ENCODE data around the gene CXCL1. TPM values are rescaled to one million over a fixed set of nuclear protein-coding genes. Genes with fewer than 3 reads are reported as not detected.

CXCL1 gene
- total and polyA plus RNA-seq, 2 donors (not counting 3 experiments of a cell fraction or from before 2014, with no cell fraction given) = 20.0 to 26.7 TPM

DNA sequence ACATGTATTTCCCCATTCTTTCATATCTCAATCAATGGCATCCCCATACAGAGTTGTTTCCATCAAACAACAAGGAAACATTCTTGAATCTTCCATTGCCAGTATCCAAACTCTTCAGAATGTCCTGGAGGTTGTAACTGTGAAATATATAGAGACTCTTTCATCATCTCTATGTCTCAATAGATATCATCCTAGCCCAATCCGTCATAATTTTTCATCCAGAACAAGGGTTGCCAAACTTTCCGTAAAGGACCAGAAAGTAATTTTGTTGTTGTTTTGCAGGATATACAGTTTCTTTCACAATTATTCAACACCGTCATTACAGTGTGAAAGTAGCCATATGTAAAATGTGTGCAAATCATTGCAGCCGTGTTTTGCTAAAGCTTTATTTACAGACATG is 47.9 kb upstream of the CXCL1 start:
- DNase-seq (ENCODE audit: low read depth, low spot score) = no peak
- no peaks in the 10 kb centered on the region for H3K27me3 ChIP-seq (ENCODE audit: control insufficient read depth in 2 of 2, insufficient read depth in 2 of 2, low read length in 2 of 2)
- no peak overlapping the region for H3K4me2 ChIP-seq (ENCODE audit: insufficient read depth, low read length)
- dilution Hi-C loops (cut with MboI; ENCODE audit: extremely low pct_ligation_motif_present, low sequenced_read_pairs) = no loop called here
- no peaks in the 10 kb centered on the region for H3K9me3 ChIP-seq (replicated peaks; ENCODE audit: control insufficient read depth, insufficient read depth, low read length)
- peaks cover 14% of the 10 kb centered on the region for H3K4me1 ChIP-seq (ENCODE audit: control insufficient read depth, extremely low read depth, insufficient read depth, low read length)
- no peak overlapping the region for H3K27ac ChIP-seq (ENCODE audit: insufficient read depth, low read depth, low read length)
- ChIA-PET POLR2A (no interaction called here), CTCF (no interaction called here)
- H3K9ac ChIP-seq (replicated peaks; ENCODE audit: extremely low read depth, insufficient read depth, low read length) = no peak overlapping the region
- no peak overlapping the region for H3K4me3 ChIP-seq (replicated peaks in 1 of 3; ENCODE audit: insufficient read depth in 1 of 3, low read depth in 1 of 3, low read length in 3 of 3)
- no peaks in the 10 kb centered on the region for H3K9me1 ChIP-seq (replicated peaks; ENCODE audit: control insufficient read depth, extremely low read depth, insufficient read depth, low read length)
- H3K79me2 ChIP-seq (ENCODE audit: control insufficient read depth, insufficient read depth, low read length) = no peaks in the 10 kb centered on the region
- no peaks in the 10 kb centered on the region for H4K20me1 ChIP-seq (replicated peaks; ENCODE audit: control insufficient read depth, extremely low read depth, insufficient read depth, low read length)
- no peaks in the 10 kb centered on the region for H3K36me3 ChIP-seq (ENCODE audit: control insufficient read depth in 2 of 2, extremely low read depth in 1 of 2, insufficient read depth in 2 of 2, low read length in 2 of 2)
- TF ChIP-seq POLR2AphosphoS5 (IDR thresholded peaks at IDR 0.05; ENCODE audit: insufficient read depth, low read depth, low read length) (no peak), EZH2 (IDR thresholded peaks at IDR 0.05; ENCODE audit: borderline replicate concordance, low read depth, low read length, severe bottlenecking) (no peak), FOS (IDR thresholded peaks at IDR 0.05; ENCODE audit: borderline replicate concordance, insufficient read depth, low read length) (no peak), MYC (IDR thresholded peaks at IDR 0.05; ENCODE audit: low read depth, low read length) (no peak), JUN (IDR thresholded peaks at IDR 0.05; ENCODE audit: borderline replicate concordance, insufficient read depth, insufficient read length, low read depth) (no peak), POLR2A (IDR thresholded peaks at IDR 0.05; ENCODE audit: low read depth, low read length) (no peak), GATA2 (IDR thresholded peaks at IDR 0.05; ENCODE audit: insufficient read depth, insufficient read length, low read depth, low read length) (no peak)
- TF ChIP-seq, protein P1, sequence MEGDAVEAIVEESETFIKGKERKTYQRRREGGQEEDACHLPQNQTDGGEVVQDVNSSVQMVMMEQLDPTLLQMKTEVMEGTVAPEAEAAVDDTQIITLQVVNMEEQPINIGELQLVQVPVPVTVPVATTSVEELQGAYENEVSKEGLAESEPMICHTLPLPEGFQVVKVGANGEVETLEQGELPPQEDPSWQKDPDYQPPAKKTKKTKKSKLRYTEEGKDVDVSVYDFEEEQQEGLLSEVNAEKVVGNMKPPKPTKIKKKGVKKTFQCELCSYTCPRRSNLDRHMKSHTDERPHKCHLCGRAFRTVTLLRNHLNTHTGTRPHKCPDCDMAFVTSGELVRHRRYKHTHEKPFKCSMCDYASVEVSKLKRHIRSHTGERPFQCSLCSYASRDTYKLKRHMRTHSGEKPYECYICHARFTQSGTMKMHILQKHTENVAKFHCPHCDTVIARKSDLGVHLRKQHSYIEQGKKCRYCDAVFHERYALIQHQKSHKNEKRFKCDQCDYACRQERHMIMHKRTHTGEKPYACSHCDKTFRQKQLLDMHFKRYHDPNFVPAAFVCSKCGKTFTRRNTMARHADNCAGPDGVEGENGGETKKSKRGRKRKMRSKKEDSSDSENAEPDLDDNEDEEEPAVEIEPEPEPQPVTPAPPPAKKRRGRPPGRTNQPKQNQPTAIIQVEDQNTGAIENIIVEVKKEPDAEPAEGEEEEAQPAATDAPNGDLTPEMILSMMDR (IDR thresholded peaks at IDR 0.05; ENCODE audit: extremely low read depth in 1 of 2, insufficient read depth in 1 of 2, low read depth in 1 of 2, low read length in 2 of 2) = no peak
- TF ChIP-seq, protein P2, sequence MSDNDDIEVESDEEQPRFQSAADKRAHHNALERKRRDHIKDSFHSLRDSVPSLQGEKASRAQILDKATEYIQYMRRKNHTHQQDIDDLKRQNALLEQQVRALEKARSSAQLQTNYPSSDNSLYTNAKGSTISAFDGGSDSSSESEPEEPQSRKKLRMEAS (IDR thresholded peaks at IDR 0.05; ENCODE audit: insufficient read depth, insufficient read length) = no peak
- no peak overlapping the region for H2AFZ ChIP-seq (ENCODE audit: low read depth, low read length)
- intact Hi-C loops (cut with micrococcal nuclease) = no loop called here
- BruUV-seq (replicated peaks) = no TSS peak
- FAIRE-seq = no peak
